A673 (cell line): ENCODE data around the gene EVA1A. TPM values are rescaled to one million over a fixed set of nuclear protein-coding genes. Genes with fewer than 3 reads are reported as not detected.

Experiments used
- BruUV-seq: library from RNA; stranded (reverse); fragments of 400-500 nt; replicated peaks from 2 replicates; lab custom pipeline; 2021; lab: Mats Ljungman, UMichigan
- CTCF ChIA-PET: fragments of 300-600 bp; sonication (Branson Sonifier 250); formaldehyde crosslinking; loops from one replicate; lab custom pipeline; 2022; ENCODE audit warnings: antibody characterized with exemption; lab: Charles Lee
- POLR2A ChIA-PET: fragments of 300-600 bp; sonication (Branson Sonifier 250); formaldehyde crosslinking; loops from one replicate; lab custom pipeline; 2022; ENCODE audit warnings: antibody characterized with exemption; ENCODE audit not compliant: low non-redundant PET; lab: Charles Lee
- DNase-seq: peaks from one replicate; pipeline ENCODE4 v3.0.0-alpha.2; 2015; ENCODE audit warnings: low spot score
- H3K27ac ChIP-seq: fragments of 200-600 bp; sonication (generic); 2 replicates; pipeline ENCODE4 v1.5.1; 2016; ENCODE audit warnings: mixed run types, low read depth, mild to moderate bottlenecking, mixed read lengths, antibody characterized with exemption, low read length; ENCODE audit not compliant: poor library complexity, severe bottlenecking
- H3K27me3 ChIP-seq: fragments of 200-600 bp; sonication (generic); replicated peaks from 2 replicates; pipeline ENCODE4 v1.6.1; 2017; ENCODE audit warnings: mixed run types, low read depth, mild to moderate bottlenecking, mixed read lengths, antibody characterized with exemption, low read length; ENCODE audit not compliant: insufficient read depth, poor library complexity
- H3K36me3 ChIP-seq: fragments of 200-600 bp; sonication (generic); 2 replicates; pipeline ENCODE4 v1.6.1; 2016; ENCODE audit warnings: mixed run types, mild to moderate bottlenecking, mixed read lengths, antibody characterized with exemption, low read length; ENCODE audit not compliant: insufficient read depth, poor library complexity, severe bottlenecking
- H3K4me1 ChIP-seq: fragments of 200-600 bp; sonication (generic); 2 replicates; pipeline ENCODE4 v1.6.1; 2017; ENCODE audit warnings: mixed run types, mild to moderate bottlenecking, mixed read lengths, antibody characterized with exemption, low read length; ENCODE audit not compliant: insufficient read depth, poor library complexity, severe bottlenecking
- H3K4me3 ChIP-seq: fragments of 200-600 bp; sonication (generic); 2 replicates; pipeline ENCODE4 v1.5.1; 2016; ENCODE audit warnings: low read depth, mixed run types, mild to moderate bottlenecking, mixed read lengths, low read length; ENCODE audit not compliant: poor library complexity, severe bottlenecking
- H3K9me3 ChIP-seq: fragments of 200-600 bp; sonication (generic); 2 replicates; pipeline ENCODE4 v1.6.1; 2016; ENCODE audit warnings: mixed run types, low read depth, mild to moderate bottlenecking, mixed read lengths, antibody characterized with exemption, low read length; ENCODE audit not compliant: poor library complexity, severe bottlenecking
- CTCF ChIP-seq: fragments of 300-800, 200-600 bp; sonication (generic); conservative IDR thresholded peaks from 2 replicates; pipeline ENCODE4 v1.5.1; 2017; ENCODE audit warnings: low read depth, mild to moderate bottlenecking, antibody characterized with exemption, low read length, moderate library complexity, mixed read lengths
- EZH2 ChIP-seq: fragments of 200-600 bp; sonication (generic); IDR thresholded peaks from 2 replicates; pipeline ENCODE4 v1.6.1; 2017; ENCODE audit warnings: borderline replicate concordance, low read depth, mild to moderate bottlenecking, mixed read lengths, antibody characterized with exemption, low read length; ENCODE audit not compliant: poor library complexity, severe bottlenecking
- intact Hi-C: fragments of 100-400 bp; cut with micrococcal nuclease; formaldehyde crosslinking; loops from one replicate; pipeline ENCODE4 v1.10.0; 2022; ENCODE audit not compliant: unreplicated experiment
- total RNA-seq: library from RNA; stranded (reverse); gene quantifications from 2 replicates; pipeline ENCODE4 v1.2.3, GENCODE V29; 2021

The EVA1A gene
- total RNA-seq, 1 experiment from 2014 or later = 4.3 TPM

GRCh38 chr2:75592030-75592429, 31.3 kb upstream of the EVA1A start:
- peak; percentile 56 for DNase-seq
- CTCF ChIA-PET = no interaction called here
- Histone ChIP-seq H3K36me3 (no peaks in the 10 kb centered on the region), H3K27ac (no peak overlapping the region), H3K4me3 (no peak overlapping the region), H3K27me3 (no peaks in the 10 kb centered on the region), H3K9me3 (no peaks in the 10 kb centered on the region), H3K4me1 (peaks cover 61% of the 10 kb centered on the region)
- BruUV-seq = no TSS peak
- no peak for TF ChIP-seq CTCF
- intact Hi-C loops = no loop called here
- POLR2A ChIA-PET = no interaction called here

- DNase-seq = peak; percentile 32
- BruUV-seq = no TSS peak
- intact Hi-C loops = no loop called here
- ChIA-PET POLR2A (interaction anchor here (0.5 kb wide), 1 partner anchor 122 kb away, joined by 4 read pairs; no protein-coding TSS in a partner anchor), CTCF (no interaction called here)
- no peaks in the 10 kb centered on the region for H3K36me3 ChIP-seq
- no peak overlapping the region for H3K4me3 ChIP-seq
- no peaks in the 10 kb centered on the region for H3K27me3 ChIP-seq
- peaks cover 48% of the 10 kb centered on the region for H3K4me1 ChIP-seq
- H3K9me3 ChIP-seq = no peaks in the 10 kb centered on the region
- no peak for TF ChIP-seq CTCF
- TF ChIP-seq EZH2 = no peak
- no peak overlapping the region for H3K27ac ChIP-seq
Measured at GRCh38 chr2:75589391-75590105, 28.8 kb upstream of the EVA1A start.

GRCh38 chr2:75587954-75588587, 27.3 kb upstream of the EVA1A start:
- BruUV-seq = no TSS peak
- H3K4me3 ChIP-seq = no peak overlapping the region
- H3K36me3 ChIP-seq = no peaks in the 10 kb centered on the region
- H3K9me3 ChIP-seq = no peaks in the 10 kb centered on the region
- H3K27ac ChIP-seq = no peak overlapping the region
- ChIA-PET CTCF (no interaction called here), POLR2A (no interaction called here)
- peaks cover 43% of the 10 kb centered on the region for H3K4me1 ChIP-seq
- no peaks in the 10 kb centered on the region for H3K27me3 ChIP-seq
- intact Hi-C loops = no loop called here
- peak; percentile 79 for DNase-seq
- TF ChIP-seq EZH2 = no peak
- TF ChIP-seq CTCF = no peak
